HEK293 (cell line): ENCODE measurements around the gene ZSCAN31.

Experiments used
- ATF2 ChIP-seq: fragments of 450-650 bp; formaldehyde crosslinking; IDR thresholded peaks from 2 replicates; pipeline ENCODE4 v1.5.1; 2016; ENCODE audit warnings: missing biosample characterization, missing genetic modification characterization, low read depth
- CTCF ChIP-seq: fragments of 450-650 bp; formaldehyde crosslinking; IDR thresholded peaks from 2 replicates; pipeline ENCODE4 v1.5.1; 2016; ENCODE audit warnings: missing biosample characterization, missing genetic modification characterization
- KLF8 ChIP-seq: fragments of 450-650 bp; formaldehyde crosslinking; IDR thresholded peaks from 2 replicates; pipeline ENCODE4 v1.5.1; 2016; ENCODE audit warnings: missing biosample characterization, missing genetic modification characterization
- MEIS1 ChIP-seq: sonication (generic); formaldehyde crosslinking; IDR thresholded peaks from 2 replicates; pipeline ENCODE4 v1.8.1; 2022; ENCODE audit warnings: missing genetic modification reagents, mild to moderate bottlenecking, borderline replicate concordance
- REST ChIP-seq: fragments of 450-650 bp; formaldehyde crosslinking; IDR thresholded peaks from 2 replicates; pipeline ENCODE4 v1.5.1; 2016; ENCODE audit warnings: missing biosample characterization, missing genetic modification characterization
- SCRT1 ChIP-seq: fragments of 450-650 bp; formaldehyde crosslinking; IDR thresholded peaks from 2 replicates; pipeline ENCODE4 v1.5.1; 2016; ENCODE audit warnings: missing biosample characterization, missing genetic modification characterization, borderline replicate concordance
- YY1 ChIP-seq: fragments of 450-650 bp; formaldehyde crosslinking; IDR thresholded peaks from 2 replicates; pipeline ENCODE4 v1.5.1; 2018; ENCODE audit warnings: missing biosample characterization, missing genetic modification characterization
- ZBTB7A ChIP-seq: fragments of 450-650 bp; formaldehyde crosslinking; IDR thresholded peaks from 2 replicates; pipeline ENCODE4 v1.5.1; 2016; ENCODE audit warnings: low read depth, missing biosample characterization, missing genetic modification characterization
- ZNF138 ChIP-seq: fragments of 450-650 bp; formaldehyde crosslinking; IDR thresholded peaks from 2 replicates; pipeline ENCODE4 v1.5.1; 2016; ENCODE audit warnings: missing biosample characterization, missing genetic modification characterization, borderline replicate concordance
- ZNF560 ChIP-seq: fragments of 450-650 bp; formaldehyde crosslinking; IDR thresholded peaks from 2 replicates; pipeline ENCODE4 v1.5.1; 2017; ENCODE audit warnings: missing biosample characterization, missing genetic modification characterization, borderline replicate concordance

- TF ChIP-seq YY1 (tag by site-specific recombination) (no peak), CTCF (tag by site-specific recombination) (no peak), ZBTB7A (tag by site-specific recombination) (no peak), KLF8 (tag by site-specific recombination) (no peak), SCRT1 (tag by site-specific recombination) (no peak), ATF2 (tag by site-specific recombination) (no peak), ZNF138 (no peak), ZNF560 (tag by site-specific recombination) (no peak), MEIS1 (CRISPR knock-in tag) (no peak), REST (tag by site-specific recombination) (no peak)
These were observed 15.6 kb upstream of the ZSCAN31 start for GRCh38 chr6:28351493-28351925.
